ENCODE data around the gene FOLR3. TPM values are rescaled to one million over a fixed set of nuclear protein-coding genes. Genes with fewer than 3 reads are reported as not detected.
"Not testable (repeated sequence)": the region's sequence is repeated elsewhere in the genome, so short reads cannot be mapped to it uniquely, and the experiment has no call there.

Gene FOLR3
- total RNA-seq: not detected

- not testable (repeated sequence) for H3K27me3 Mint-ChIP-seq (ENCODE audit: low read depth); H3K36me3 Mint-ChIP-seq (ENCODE audit: insufficient read depth); H3K4me1 Mint-ChIP-seq (ENCODE audit: low read depth); H3K9me3 Mint-ChIP-seq; DNase-seq; ATAC-seq; H3K4me3 Mint-ChIP-seq
Observed at GRCh38 chr11:72135473-72135872, at the start of gene FOLR3. Gene FOLR3, plus strand, starts transcription at chr11:72135725. Its CDS starts 228 bp downstream, at chr11:72135953.

- ATAC-seq (peak in 1 of 2 donors; percentile 33), DNase-seq (no peak)
- Mint-ChIP-seq H3K27me3 (ENCODE audit: low read depth) (no peaks in the 10 kb centered on the region), H3K36me3 (ENCODE audit: insufficient read depth) (peaks cover 4% of the 10 kb centered on the region), H3K4me3 (no peak overlapping the region), H3K9me3 (no peaks in the 10 kb centered on the region), H3K4me1 (ENCODE audit: low read depth) (peaks cover 13% of the 10 kb centered on the region)
Observed at GRCh38 chr11:72088076-72088808, 47.3 kb upstream of the FOLR3 start.

GRCh38 chr11:72091292-72091691, 44.2 kb upstream of the FOLR3 start:
- DNase-seq (peak; percentile 68), ATAC-seq (peak; percentile 92 to 93)
- no peaks in the 10 kb centered on the region for H3K27me3 Mint-ChIP-seq (ENCODE audit: low read depth)
- H3K4me3 Mint-ChIP-seq: no peak overlapping the region
- H3K9me3 Mint-ChIP-seq: no peaks in the 10 kb centered on the region
- no peaks in the 10 kb centered on the region for H3K36me3 Mint-ChIP-seq (ENCODE audit: insufficient read depth)
- peaks cover 13% of the 10 kb centered on the region for H3K4me1 Mint-ChIP-seq (ENCODE audit: low read depth)

- no peaks in the 10 kb centered on the region for H3K27me3 Mint-ChIP-seq (ENCODE audit: low read depth)
- ATAC-seq (no peak), DNase-seq (no peak)
- H3K4me1 Mint-ChIP-seq (ENCODE audit: low read depth): peaks cover 28% of the 10 kb centered on the region
- H3K36me3 Mint-ChIP-seq (ENCODE audit: insufficient read depth): peaks cover 11% of the 10 kb centered on the region
- H3K9me3 Mint-ChIP-seq: no peaks in the 10 kb centered on the region
- no peak overlapping the region for H3K4me3 Mint-ChIP-seq
Observed at GRCh38 chr11:72098741-72099140, 36.8 kb upstream of the FOLR3 start.

- H3K9me3 Mint-ChIP-seq: no peaks in the 10 kb centered on the region
- no peak for DNase-seq
- ATAC-seq: no peak
- H3K27me3 Mint-ChIP-seq (ENCODE audit: low read depth): no peaks in the 10 kb centered on the region
- peaks cover 11% of the 10 kb centered on the region for H3K36me3 Mint-ChIP-seq (ENCODE audit: insufficient read depth)
- peaks cover 37% of the 10 kb centered on the region for H3K4me1 Mint-ChIP-seq (ENCODE audit: low read depth)
- H3K4me3 Mint-ChIP-seq: no peak overlapping the region
Observed at GRCh38 chr11:72100009-72100408, 35.5 kb upstream of the FOLR3 start.

- DNase-seq: no peak
- peaks cover 13% of the 10 kb centered on the region for H3K36me3 Mint-ChIP-seq (ENCODE audit: insufficient read depth)
- H3K27me3 Mint-ChIP-seq (ENCODE audit: low read depth): no peaks in the 10 kb centered on the region
- no peak for ATAC-seq
- H3K4me1 Mint-ChIP-seq (ENCODE audit: low read depth): peaks cover 39% of the 10 kb centered on the region
- H3K9me3 Mint-ChIP-seq: no peaks in the 10 kb centered on the region
- H3K4me3 Mint-ChIP-seq: no peak overlapping the region
Observed at GRCh38 chr11:72100462-72100861, 35.1 kb upstream of the FOLR3 start.

GRCh38 chr11:72102162-72102561, 33.4 kb upstream of the FOLR3 start:
- no peak for ATAC-seq
- peaks cover 40% of the 10 kb centered on the region for H3K4me1 Mint-ChIP-seq (ENCODE audit: low read depth)
- H3K36me3 Mint-ChIP-seq (ENCODE audit: insufficient read depth): peaks cover 9% of the 10 kb centered on the region
- DNase-seq: no peak
- no peaks in the 10 kb centered on the region for H3K27me3 Mint-ChIP-seq (ENCODE audit: low read depth)
- no peaks in the 10 kb centered on the region for H3K9me3 Mint-ChIP-seq
- peak overlapping the region; percentile 90 for H3K4me3 Mint-ChIP-seq

- DNase-seq (no peak), ATAC-seq (peak; percentile 8 to 11)
- H3K9me3 Mint-ChIP-seq: no peaks in the 10 kb centered on the region
- peak overlapping the region; percentile 90 for H3K4me3 Mint-ChIP-seq
- peaks cover 12% of the 10 kb centered on the region for H3K36me3 Mint-ChIP-seq (ENCODE audit: insufficient read depth)
- H3K27me3 Mint-ChIP-seq (ENCODE audit: low read depth): no peaks in the 10 kb centered on the region
- peaks cover 43% of the 10 kb centered on the region for H3K4me1 Mint-ChIP-seq (ENCODE audit: low read depth)
Observed at GRCh38 chr11:72102631-72102945, 32.9 kb upstream of the FOLR3 start.

GRCh38 chr11:72102946-72103753, 32.4 kb upstream of the FOLR3 start, which contains the start of gene LAMTOR1:
Gene LAMTOR1, minus strand, starts transcription at chr11:72103297. Its CDS starts 73 bp downstream, at chr11:72103224.
- H3K36me3 Mint-ChIP-seq (ENCODE audit: insufficient read depth): peaks cover 14% of the 10 kb centered on the region
- DNase-seq (peak; percentile 95), ATAC-seq (peak; percentile 98)
- H3K27me3 Mint-ChIP-seq (ENCODE audit: low read depth): no peaks in the 10 kb centered on the region
- H3K4me3 Mint-ChIP-seq: peak within 1 kb of the TSS; percentile 90
- H3K4me1 Mint-ChIP-seq (ENCODE audit: low read depth): peaks cover 43% of the 10 kb centered on the region
- no peaks in the 10 kb centered on the region for H3K9me3 Mint-ChIP-seq

GRCh38 chr11:72103754-72104167, 31.8 kb upstream of the FOLR3 start:
- H3K4me1 Mint-ChIP-seq (ENCODE audit: low read depth): peaks cover 43% of the 10 kb centered on the region
- H3K36me3 Mint-ChIP-seq (ENCODE audit: insufficient read depth): peaks cover 12% of the 10 kb centered on the region
- ATAC-seq: no peak
- no peaks in the 10 kb centered on the region for H3K27me3 Mint-ChIP-seq (ENCODE audit: low read depth)
- no peak for DNase-seq
- H3K9me3 Mint-ChIP-seq: no peaks in the 10 kb centered on the region
- H3K4me3 Mint-ChIP-seq: peak overlapping the region; percentile 90

- Mint-ChIP-seq H3K9me3 (no peaks in the 10 kb centered on the region), H3K36me3 (ENCODE audit: insufficient read depth) (peaks cover 18% of the 10 kb centered on the region), H3K27me3 (ENCODE audit: low read depth) (no peaks in the 10 kb centered on the region), H3K4me3 (no peak within 1 kb of the TSS), H3K4me1 (ENCODE audit: low read depth) (peaks cover 37% of the 10 kb centered on the region)
- DNase-seq (no peak), ATAC-seq (no peak)
Observed at GRCh38 chr11:72105888-72106287, 29.6 kb upstream of the FOLR3 start, which contains the start of gene TOMT. Gene TOMT, plus strand, starts transcription at chr11:72105924. Its CDS starts 28 bp downstream, at chr11:72105952.

- Mint-ChIP-seq H3K9me3 (no peaks in the 10 kb centered on the region), H3K4me1 (ENCODE audit: low read depth) (peaks cover 25% of the 10 kb centered on the region), H3K27me3 (ENCODE audit: low read depth) (no peaks in the 10 kb centered on the region), H3K36me3 (ENCODE audit: insufficient read depth) (peaks cover 16% of the 10 kb centered on the region), H3K4me3 (peak overlapping the region; percentile 96)
- DNase-seq: no peak
- no peak for ATAC-seq
Observed at GRCh38 chr11:72111300-72112142, 24.0 kb upstream of the FOLR3 start.

GRCh38 chr11:72112143-72112977, 23.2 kb upstream of the FOLR3 start, which contains the start of gene ANAPC15:
Gene ANAPC15, minus strand, starts transcription at chr11:72112695. Its CDS starts 1,419 bp downstream, at chr11:72111276.
- ATAC-seq (peak; percentile 92 to 94), DNase-seq (peak; percentile 99)
- H3K27me3 Mint-ChIP-seq (ENCODE audit: low read depth): no peaks in the 10 kb centered on the region
- peaks cover 14% of the 10 kb centered on the region for H3K36me3 Mint-ChIP-seq (ENCODE audit: insufficient read depth)
- no peaks in the 10 kb centered on the region for H3K9me3 Mint-ChIP-seq
- H3K4me3 Mint-ChIP-seq: peak within 1 kb of the TSS; percentile 96
- H3K4me1 Mint-ChIP-seq (ENCODE audit: low read depth): peaks cover 22% of the 10 kb centered on the region

All from activated T-cell treated with anti-CD3 and anti-CD28 coated beads, Interleukin-2, amount 50 U/mL, for 4 hours (primary cell).